H1 (cell line): Measurements from ENCODE around the gene KCNN4. TPM values are rescaled to one million over a fixed set of nuclear protein-coding genes. Genes with fewer than 3 reads are reported as not detected.

ENCODE experiments used
- CBX5 ChIP-seq: fragments of 300-800, 300-1000 bp; sonication (generic); IDR thresholded peaks from 2 replicates; pipeline ENCODE4 v1.7.1; 2016; ENCODE audit warnings: antibody characterized with exemption, low read length, low read depth
- CREB1 ChIP-seq: IDR thresholded peaks from 2 replicates; pipeline ENCODE4 v1.6.1; 2012; ENCODE audit warnings: inconsistent platforms
- TEAD4 ChIP-seq: IDR thresholded peaks from 2 replicates; pipeline ENCODE4 v1.6.1; 2012; ENCODE audit warnings: low read depth, low read length, inconsistent platforms, mixed read lengths
- polyA plus RNA-seq, 7 experiments: library from polyadenylated mRNA; depleted of rRNA in 3 of 7; stranded (reverse) in 5 of 7; unstranded in 2 of 7; fragments of >200 nt in 5 of 7; fragments of 200-250 nt in 2 of 7; gene quantifications; 1 replicate in 5 of 7; 2 replicates in 1 of 7; 4 replicates in 1 of 7; pipeline versions ENCODE4 v1.2.1 to v1.2.3, GENCODE V29; 2011 to 2013; ENCODE audit warnings: missing spikeins in 2 of 7, mixed read lengths in 2 of 7
- total RNA-seq: library from RNA; stranded (reverse); fragmentation: NEBNext Ultra II Directional; extraction: Animal tissue kit (Norgen Biotek cat#: 25700); gene quantifications from 2 replicates; pipeline ENCODE4 v1.2.1, GENCODE V29; 2021
- TF ChIP-seq, protein P1 (sequence below): fragments of 300-600 bp; sonication (generic); IDR thresholded peaks from 2 replicates; pipeline ENCODE4 v1.7.1; 2012; ENCODE audit warnings: low read length, moderate library complexity, mild to moderate bottlenecking, inconsistent platforms; ENCODE audit not compliant: insufficient replicate concordance

The KCNN4 gene
- total and polyA plus RNA-seq, 2 of the 8 experiments (the other 6 are each of a cell fraction or from before 2014, with no cell fraction given), result 0.78 to 1.5 TPM

DNA sequence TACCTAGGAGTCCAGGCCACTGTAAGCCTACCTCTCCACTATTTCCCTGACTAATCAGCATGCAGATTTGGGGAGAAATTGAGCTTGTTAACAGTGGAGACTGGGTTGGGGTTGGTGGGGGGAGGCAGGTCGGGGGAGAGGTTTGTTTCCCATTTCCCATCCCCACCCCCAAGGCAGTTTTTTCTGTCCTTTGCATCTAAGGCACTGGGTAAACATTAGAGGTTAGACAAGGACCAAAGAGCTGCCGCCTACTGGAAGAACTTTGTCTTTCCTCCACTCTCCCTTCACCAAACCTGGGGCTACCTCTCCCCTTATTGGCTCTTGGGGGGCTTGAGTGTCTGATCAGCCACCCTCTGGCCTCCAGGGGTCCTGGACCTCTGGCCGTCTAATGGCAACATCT is 953 bp downstream of the KCNN4 start (continued):
- no peak for TF ChIP-seq TEAD4
- TF ChIP-seq, protein P1, sequence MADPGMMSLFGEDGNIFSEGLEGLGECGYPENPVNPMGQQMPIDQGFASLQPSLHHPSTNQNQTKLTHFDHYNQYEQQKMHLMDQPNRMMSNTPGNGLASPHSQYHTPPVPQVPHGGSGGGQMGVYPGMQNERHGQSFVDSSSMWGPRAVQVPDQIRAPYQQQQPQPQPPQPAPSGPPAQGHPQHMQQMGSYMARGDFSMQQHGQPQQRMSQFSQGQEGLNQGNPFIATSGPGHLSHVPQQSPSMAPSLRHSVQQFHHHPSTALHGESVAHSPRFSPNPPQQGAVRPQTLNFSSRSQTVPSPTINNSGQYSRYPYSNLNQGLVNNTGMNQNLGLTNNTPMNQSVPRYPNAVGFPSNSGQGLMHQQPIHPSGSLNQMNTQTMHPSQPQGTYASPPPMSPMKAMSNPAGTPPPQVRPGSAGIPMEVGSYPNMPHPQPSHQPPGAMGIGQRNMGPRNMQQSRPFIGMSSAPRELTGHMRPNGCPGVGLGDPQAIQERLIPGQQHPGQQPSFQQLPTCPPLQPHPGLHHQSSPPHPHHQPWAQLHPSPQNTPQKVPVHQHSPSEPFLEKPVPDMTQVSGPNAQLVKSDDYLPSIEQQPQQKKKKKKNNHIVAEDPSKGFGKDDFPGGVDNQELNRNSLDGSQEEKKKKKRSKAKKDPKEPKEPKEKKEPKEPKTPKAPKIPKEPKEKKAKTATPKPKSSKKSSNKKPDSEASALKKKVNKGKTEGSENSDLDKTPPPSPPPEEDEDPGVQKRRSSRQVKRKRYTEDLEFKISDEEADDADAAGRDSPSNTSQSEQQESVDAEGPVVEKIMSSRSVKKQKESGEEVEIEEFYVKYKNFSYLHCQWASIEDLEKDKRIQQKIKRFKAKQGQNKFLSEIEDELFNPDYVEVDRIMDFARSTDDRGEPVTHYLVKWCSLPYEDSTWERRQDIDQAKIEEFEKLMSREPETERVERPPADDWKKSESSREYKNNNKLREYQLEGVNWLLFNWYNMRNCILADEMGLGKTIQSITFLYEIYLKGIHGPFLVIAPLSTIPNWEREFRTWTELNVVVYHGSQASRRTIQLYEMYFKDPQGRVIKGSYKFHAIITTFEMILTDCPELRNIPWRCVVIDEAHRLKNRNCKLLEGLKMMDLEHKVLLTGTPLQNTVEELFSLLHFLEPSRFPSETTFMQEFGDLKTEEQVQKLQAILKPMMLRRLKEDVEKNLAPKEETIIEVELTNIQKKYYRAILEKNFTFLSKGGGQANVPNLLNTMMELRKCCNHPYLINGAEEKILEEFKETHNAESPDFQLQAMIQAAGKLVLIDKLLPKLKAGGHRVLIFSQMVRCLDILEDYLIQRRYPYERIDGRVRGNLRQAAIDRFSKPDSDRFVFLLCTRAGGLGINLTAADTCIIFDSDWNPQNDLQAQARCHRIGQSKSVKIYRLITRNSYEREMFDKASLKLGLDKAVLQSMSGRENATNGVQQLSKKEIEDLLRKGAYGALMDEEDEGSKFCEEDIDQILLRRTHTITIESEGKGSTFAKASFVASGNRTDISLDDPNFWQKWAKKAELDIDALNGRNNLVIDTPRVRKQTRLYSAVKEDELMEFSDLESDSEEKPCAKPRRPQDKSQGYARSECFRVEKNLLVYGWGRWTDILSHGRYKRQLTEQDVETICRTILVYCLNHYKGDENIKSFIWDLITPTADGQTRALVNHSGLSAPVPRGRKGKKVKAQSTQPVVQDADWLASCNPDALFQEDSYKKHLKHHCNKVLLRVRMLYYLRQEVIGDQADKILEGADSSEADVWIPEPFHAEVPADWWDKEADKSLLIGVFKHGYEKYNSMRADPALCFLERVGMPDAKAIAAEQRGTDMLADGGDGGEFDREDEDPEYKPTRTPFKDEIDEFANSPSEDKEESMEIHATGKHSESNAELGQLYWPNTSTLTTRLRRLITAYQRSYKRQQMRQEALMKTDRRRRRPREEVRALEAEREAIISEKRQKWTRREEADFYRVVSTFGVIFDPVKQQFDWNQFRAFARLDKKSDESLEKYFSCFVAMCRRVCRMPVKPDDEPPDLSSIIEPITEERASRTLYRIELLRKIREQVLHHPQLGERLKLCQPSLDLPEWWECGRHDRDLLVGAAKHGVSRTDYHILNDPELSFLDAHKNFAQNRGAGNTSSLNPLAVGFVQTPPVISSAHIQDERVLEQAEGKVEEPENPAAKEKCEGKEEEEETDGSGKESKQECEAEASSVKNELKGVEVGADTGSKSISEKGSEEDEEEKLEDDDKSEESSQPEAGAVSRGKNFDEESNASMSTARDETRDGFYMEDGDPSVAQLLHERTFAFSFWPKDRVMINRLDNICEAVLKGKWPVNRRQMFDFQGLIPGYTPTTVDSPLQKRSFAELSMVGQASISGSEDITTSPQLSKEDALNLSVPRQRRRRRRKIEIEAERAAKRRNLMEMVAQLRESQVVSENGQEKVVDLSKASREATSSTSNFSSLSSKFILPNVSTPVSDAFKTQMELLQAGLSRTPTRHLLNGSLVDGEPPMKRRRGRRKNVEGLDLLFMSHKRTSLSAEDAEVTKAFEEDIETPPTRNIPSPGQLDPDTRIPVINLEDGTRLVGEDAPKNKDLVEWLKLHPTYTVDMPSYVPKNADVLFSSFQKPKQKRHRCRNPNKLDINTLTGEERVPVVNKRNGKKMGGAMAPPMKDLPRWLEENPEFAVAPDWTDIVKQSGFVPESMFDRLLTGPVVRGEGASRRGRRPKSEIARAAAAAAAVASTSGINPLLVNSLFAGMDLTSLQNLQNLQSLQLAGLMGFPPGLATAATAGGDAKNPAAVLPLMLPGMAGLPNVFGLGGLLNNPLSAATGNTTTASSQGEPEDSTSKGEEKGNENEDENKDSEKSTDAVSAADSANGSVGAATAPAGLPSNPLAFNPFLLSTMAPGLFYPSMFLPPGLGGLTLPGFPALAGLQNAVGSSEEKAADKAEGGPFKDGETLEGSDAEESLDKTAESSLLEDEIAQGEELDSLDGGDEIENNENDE, result no peak
- TF ChIP-seq CREB1, result no peak
- TF ChIP-seq CBX5, result no peak
- TF ChIP-seq, all 59 proteins: peak for 0
